GM10248 (cell line): ENCODE data around the gene CAPN10.

Source experiments
- CTCF ChIA-PET: fragments of 300-600 bp; sonication (Branson Sonifier 250); formaldehyde crosslinking; extraction: SDS; loops from one replicate; lab custom pipeline; 2021; ENCODE audit warnings: antibody characterized with exemption; lab: Yijun Ruan, JAX
- POLR2A ChIA-PET: fragments of 350-650 bp; sonication (Branson Sonifier 250); formaldehyde crosslinking; extraction: SDS; loops from one replicate; lab custom pipeline; 2020; ENCODE audit warnings: antibody characterized with exemption; lab: Yijun Ruan, JAX
- DNase-seq: peaks from one replicate; pipeline ENCODE4 v3.0.0; 2012; ENCODE audit errors: extremely low spot score
- TF ChIP-seq, protein P1 (sequence below): IDR thresholded peaks from 2 replicates; pipeline ENCODE4 v1.5.1; 2012; ENCODE audit warnings: mild to moderate bottlenecking, low read depth; ENCODE audit errors: extremely low read depth, missing control alignments, control extremely low read depth

Gene CAPN10

DNA sequence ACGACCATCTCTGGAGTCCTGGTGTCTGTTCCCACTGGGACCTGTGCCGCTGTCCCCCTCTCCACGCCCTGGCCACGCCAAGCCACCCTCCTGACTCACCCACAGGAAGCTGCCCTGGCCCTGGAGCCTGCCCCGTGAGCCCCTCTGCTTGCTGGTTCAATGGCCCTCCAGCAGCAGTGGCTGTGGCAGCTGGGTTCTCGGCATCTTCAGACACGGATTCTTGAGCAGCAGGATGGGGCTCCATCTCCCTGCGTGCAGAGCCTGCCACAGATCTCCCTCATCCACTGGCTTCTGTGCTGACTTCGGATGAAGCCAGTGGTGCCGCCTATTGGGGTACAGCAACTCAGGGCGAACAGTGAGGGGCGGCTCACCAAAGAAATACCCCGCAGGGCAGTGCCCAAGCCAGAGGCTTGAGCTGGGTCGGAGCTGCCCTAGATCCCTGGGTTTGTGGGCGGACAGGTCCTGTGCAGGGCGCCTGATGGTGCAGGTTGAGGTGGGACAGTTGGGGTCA, 14.0 kb downstream of the CAPN10 start:
- POLR2A ChIA-PET = no interaction called here
- TF ChIP-seq, protein P1, sequence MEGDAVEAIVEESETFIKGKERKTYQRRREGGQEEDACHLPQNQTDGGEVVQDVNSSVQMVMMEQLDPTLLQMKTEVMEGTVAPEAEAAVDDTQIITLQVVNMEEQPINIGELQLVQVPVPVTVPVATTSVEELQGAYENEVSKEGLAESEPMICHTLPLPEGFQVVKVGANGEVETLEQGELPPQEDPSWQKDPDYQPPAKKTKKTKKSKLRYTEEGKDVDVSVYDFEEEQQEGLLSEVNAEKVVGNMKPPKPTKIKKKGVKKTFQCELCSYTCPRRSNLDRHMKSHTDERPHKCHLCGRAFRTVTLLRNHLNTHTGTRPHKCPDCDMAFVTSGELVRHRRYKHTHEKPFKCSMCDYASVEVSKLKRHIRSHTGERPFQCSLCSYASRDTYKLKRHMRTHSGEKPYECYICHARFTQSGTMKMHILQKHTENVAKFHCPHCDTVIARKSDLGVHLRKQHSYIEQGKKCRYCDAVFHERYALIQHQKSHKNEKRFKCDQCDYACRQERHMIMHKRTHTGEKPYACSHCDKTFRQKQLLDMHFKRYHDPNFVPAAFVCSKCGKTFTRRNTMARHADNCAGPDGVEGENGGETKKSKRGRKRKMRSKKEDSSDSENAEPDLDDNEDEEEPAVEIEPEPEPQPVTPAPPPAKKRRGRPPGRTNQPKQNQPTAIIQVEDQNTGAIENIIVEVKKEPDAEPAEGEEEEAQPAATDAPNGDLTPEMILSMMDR = no peak
- no peak for DNase-seq
- CTCF ChIA-PET = no interaction called here

DNA sequence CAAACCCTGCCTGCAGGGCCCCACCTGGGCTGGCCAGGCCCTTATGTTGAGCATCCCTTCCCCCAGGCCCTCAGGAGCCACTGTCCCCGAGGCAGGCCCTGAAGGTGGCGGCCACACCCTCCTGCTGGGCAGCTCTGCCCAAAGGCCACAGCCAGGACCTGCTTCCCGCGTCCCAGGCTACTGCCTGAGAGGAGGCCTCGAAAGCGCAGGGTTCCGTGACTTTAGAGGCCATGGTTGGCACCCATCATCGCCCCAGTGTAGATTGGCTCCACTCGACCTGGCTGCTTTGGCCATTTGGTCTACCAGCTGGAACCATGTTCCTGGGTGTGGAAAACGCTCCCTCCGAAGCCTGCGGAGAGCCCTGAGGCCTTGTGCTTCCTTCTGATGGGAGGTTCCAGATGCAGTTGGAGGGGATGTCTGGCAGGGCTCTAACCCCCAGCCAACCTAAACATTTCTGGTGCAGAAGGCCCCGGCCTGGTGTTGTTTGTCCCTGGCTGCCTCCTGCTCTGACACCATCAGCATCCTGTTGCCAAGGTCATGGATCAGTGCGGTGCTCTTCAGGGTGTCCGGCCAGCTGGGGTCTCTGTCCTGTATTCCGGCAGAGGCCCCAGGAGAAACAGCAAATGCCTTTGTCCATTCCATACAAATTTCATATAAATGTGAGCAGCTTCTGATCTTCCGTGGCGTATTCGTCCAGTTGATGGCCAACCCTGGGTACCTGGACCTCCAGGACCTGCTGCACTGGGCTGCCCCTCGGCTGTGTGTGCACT, 14.7 kb downstream of the CAPN10 start:
- POLR2A ChIA-PET = no interaction called here

DNA sequence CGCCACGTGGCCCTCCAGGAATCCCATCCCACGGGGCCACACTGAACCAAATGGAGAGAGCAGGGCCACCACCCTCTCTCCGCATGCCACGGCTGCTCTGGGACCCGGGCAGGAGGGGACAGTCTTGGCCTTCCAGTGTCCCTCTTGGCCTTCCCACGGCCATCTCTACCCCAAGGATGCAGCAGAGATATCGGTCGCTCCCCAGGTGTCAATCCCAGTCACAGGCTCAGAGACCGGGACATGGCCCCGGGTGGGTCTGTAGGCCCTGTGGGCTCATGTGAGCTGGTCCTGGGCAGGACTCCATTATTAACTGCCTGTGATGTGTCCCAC, 15.3 kb downstream of the CAPN10 start:
- no peak for DNase-seq
- POLR2A ChIA-PET = no interaction called here
- CTCF ChIA-PET = interaction anchor here (1.3 to 1.5 kb wide), 2 partner anchors 36 to 88 kb away, joined by 3 read pairs; no protein-coding TSS in a partner anchor
- TF ChIP-seq, protein P1 = no peak

More for the DNA sequence above, 14.7 kb downstream of the CAPN10 start:
- TF ChIP-seq, protein P1 = no peak
- DNase-seq = no peak
- CTCF ChIA-PET = interaction anchor here (1.3 to 1.5 kb wide), 2 partner anchors 35 to 87 kb away, joined by 3 read pairs; no protein-coding TSS in a partner anchor

DNA sequence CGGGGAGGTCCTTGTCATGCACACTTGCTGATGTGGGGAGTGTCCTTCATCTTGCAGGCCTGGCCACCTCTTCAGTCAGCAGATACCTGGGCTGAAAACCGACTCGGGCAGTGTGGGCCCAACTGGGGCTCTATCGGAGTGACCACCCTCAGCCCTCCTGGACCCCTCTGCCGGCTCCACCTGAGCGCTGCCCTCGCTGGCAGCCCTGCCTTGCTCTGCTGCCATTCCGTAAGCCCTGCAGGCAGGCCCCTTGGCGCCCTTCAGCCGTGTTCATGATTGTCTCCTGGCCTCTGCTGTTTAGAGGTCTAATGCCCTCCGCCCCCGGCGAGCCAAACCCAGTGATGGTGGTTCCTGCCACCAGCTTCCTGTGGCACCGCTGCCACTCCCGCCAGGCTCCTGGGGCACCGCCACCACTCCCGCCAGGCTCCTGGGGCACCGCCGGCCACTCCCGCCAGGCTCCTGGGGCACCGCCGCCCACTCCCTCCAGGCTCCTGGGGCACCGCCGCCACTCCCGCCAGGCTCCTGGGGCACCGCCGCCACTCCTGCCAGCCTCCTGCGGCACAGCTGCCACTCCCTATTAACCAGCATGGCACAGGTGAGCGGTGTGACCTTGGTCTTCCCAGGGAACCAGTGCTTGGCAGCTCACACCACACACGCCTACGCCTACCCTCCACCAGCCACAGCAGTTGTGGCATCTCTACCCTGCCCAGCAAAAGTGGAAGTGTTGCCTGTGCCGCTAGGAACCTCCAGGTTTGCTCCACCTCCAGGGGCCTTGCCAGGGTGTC, 15.9 kb downstream of the CAPN10 start:
- ChIA-PET POLR2A (no interaction called here), CTCF (interaction anchor here (1.3 to 1.5 kb wide), 3 partner anchors 20 to 88 kb away, joined by 3 to 4 read pairs (median 3); no protein-coding TSS in a partner anchor)
- TF ChIP-seq, protein P1 = no peak
- no peak for DNase-seq

DNA sequence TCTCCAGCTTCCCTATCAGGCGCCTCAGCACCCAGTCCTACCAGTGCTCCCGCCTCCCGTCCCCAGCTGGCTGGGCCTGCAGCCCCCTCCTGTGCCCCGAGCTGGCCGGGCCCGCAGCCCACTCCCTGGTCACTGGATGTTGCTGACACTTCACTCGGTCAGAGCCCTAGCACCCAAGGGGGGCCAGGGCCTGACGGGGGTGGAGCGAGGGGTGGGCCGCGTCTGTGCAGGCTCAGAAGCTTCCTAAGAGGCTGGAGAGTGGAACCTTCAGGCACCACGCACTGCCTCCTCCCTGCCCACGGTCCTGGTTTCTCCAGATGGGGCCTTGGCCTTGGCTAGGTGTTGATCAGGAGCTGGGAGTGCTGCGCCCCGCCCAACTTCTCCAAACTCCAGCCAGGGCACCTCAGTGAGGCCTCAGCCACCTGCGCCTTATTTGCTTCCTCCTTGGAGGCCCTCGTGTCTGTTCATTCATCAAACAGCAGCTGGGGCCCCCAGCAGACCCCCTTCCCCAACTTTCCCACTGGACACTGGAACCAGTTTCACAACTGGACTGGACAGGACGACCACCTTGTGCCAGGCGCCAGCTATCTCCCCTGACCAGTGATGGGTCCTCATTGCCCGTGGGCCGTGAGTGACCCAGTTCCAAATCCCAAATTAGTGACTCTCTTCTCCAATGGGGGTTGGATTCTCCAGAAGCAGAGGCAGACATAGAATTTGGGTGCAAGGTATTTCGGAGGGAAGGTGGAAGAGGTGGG, 16.7 kb downstream of the CAPN10 start:
- ChIA-PET POLR2A (no interaction called here), CTCF (interaction anchor here (1.5 kb wide), 2 partner anchors 19 to 37 kb away, joined by 3 to 4 read pairs; no protein-coding TSS in a partner anchor)
- no peak for DNase-seq
- TF ChIP-seq, protein P1 = no peak

DNA sequence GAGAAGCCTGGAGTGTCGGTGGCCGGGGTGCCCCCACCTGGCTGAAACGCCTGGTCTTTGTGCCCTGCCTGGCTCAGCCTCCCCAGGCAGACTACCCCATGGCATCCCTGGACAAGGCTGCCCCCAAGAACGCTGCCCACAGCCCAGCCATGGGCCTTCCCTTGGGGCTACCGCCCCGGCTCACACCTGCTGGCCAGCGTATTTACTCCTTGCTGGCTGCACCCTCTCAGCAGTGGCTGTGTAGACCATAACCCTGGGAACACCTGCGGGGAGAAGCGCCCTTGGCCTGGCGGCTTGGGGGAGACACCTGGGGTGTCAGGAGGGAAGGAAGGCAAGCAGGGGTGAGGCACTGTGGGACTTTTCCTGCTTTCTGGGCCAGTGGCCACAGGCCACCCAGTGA, 17.3 kb downstream of the CAPN10 start:
- TF ChIP-seq, protein P1 = no peak
- POLR2A ChIA-PET = no interaction called here
- CTCF ChIA-PET = interaction anchor here (0.7 to 1.5 kb wide), 2 partner anchors 10 to 19 kb away, joined by 4 read pairs; no protein-coding TSS in a partner anchor
- no peak for DNase-seq
